Measurements from ENCODE around the gene ZNF793. TPM values are rescaled to one million over a fixed set of nuclear protein-coding genes. Genes with fewer than 3 reads are reported as not detected.
A peak's percentile ranks its signal among the peaks of the same experiment; 100 is the strongest.

ZNF793 gene
- total RNA-seq: 1 to 10 TPM; 3.9 to 4.8 TPM

DNA sequence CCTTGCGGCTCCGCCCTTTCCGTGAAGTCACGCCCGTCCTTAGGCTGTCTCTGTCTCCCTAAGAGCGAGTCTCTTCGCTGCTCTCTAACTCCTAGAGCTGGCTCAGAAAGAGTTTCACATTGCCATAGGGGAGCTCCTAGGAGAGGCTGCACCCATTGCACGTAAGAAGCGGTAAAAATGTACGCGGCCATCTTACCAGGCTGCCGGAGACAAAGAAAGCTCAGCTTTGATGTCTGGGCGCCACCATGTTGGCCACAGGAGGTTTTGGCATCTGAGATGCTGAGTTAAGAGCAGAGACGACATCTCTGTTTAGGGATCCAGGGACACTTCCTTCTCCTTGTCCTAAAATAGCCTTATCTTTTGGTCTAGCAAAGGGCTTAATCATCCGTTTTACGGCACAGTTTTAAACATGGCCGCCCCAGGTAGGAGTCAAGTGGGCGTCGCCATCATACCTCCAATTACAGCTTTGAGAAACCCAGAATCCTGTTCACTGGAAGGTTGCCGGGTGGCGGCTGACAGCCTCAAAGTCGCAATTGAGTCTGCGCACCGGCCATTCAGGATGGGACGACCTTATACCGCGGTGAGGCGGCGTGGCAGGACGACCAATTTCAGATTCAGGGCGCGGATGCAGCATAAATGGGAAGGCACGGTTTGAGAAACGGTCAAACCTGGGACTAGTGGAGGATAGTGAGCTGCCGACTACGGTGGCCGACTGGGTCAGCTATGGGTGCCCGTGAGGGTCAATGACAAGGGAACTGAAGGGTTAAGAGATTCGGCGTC is at the start of gene ZNF793:
Gene ZNF793, plus strand, starts transcription at position 553 of the 780 bp plus-strand sequence. CDS start 16,501 bp downstream, outside the sequence.
- Mint-ChIP-seq H3K9me3 (peaks cover 31% of the 10 kb centered on the region), H3K27ac (no peak within 1 kb of the TSS), H3K4me1 (no peaks in the 10 kb centered on the region), H3K36me3 (peaks cover 58% of the 10 kb centered on the region), H3K4me3 (no peak within 1 kb of the TSS), H3K27me3 (no peaks in the 10 kb centered on the region)
- DNase-seq: peak; percentile 79

DNA sequence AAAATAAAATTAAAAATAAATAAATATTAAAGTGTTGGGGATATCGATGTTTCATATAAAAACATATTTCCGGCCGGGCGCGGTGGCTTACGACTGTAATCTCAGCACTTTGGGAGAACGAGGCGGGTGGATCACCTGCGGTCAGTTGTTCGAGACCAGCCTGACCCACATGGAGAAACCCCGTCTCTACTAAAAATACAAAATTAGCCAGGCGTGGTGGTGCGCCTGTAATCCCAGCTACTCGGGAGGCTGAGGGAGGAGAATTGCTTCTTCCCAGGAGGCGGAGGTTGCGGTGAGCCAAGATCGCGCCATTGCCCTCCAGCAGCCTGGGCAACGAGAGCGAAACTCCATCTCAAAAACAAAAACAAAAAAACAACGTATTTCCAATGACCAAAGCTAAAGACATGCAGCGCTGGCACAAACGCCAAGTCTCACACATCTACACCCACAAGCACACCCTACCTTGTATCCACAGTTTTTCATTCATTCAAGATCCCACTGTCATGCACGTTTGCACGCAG is 40.4 kb upstream of the ZNF793 start:
- peak overlapping the region; percentile 98 for H3K4me3 Mint-ChIP-seq
- H3K27me3 Mint-ChIP-seq: no peaks in the 10 kb centered on the region
- peaks cover 43% of the 10 kb centered on the region for H3K36me3 Mint-ChIP-seq
- peak overlapping the region; percentile 96 for H3K27ac Mint-ChIP-seq
- no peak for DNase-seq
- H3K9me3 Mint-ChIP-seq: peaks cover 22% of the 10 kb centered on the region
- peaks cover 18% of the 10 kb centered on the region for H3K4me1 Mint-ChIP-seq

DNA sequence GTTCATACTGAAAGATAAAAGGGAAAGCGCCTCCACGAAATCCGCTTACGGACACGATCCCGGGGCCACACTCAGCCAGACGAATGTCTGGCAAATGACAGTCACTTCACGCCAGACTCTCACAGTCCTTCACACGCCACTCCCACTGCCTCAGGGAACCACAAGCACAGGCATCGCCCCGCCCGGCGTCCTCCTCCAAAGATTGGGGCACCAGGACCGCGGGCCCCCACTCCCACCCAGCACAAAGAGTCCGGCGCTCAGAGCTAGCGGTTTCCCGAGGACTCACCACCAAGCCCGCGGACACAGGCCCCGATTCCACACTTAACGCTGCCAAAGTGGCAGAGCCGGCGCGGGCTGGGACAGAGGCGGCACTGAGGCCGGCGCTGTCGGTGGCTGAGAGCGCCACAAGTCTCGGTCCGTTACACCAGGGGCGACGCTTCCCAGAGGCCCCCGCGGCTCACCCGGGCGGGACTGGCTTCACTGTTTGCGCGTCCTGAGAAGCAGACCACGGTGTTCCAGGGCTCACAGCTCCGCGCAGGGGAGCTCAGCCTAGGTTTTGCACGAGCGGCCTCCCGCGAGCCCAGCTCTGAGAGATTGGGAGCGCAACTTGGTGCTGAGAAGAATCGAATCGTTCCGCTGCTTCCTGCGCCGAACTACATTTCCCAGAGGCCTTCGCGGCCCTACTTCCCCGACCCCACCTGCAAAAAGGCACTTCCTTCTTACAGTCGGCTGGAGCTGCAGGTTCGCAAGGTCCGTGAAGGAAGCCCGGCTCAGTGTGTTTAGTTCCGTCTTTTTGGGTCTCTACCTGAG is 39.7 kb upstream of the ZNF793 start, which contains the start of gene ZNF569:
Gene ZNF569, minus strand, starts transcription at position 647 of the 810 bp plus-strand sequence. CDS start 22,523 bp downstream, outside the sequence.
- Mint-ChIP-seq H3K27me3 (no peaks in the 10 kb centered on the region), H3K9me3 (peaks cover 22% of the 10 kb centered on the region), H3K4me3 (peak within 1 kb of the TSS; percentile 98), H3K27ac (peak within 1 kb of the TSS; percentile 96), H3K4me1 (peaks cover 18% of the 10 kb centered on the region), H3K36me3 (peaks cover 43% of the 10 kb centered on the region)
- DNase-seq: peak; percentile 85

DNA sequence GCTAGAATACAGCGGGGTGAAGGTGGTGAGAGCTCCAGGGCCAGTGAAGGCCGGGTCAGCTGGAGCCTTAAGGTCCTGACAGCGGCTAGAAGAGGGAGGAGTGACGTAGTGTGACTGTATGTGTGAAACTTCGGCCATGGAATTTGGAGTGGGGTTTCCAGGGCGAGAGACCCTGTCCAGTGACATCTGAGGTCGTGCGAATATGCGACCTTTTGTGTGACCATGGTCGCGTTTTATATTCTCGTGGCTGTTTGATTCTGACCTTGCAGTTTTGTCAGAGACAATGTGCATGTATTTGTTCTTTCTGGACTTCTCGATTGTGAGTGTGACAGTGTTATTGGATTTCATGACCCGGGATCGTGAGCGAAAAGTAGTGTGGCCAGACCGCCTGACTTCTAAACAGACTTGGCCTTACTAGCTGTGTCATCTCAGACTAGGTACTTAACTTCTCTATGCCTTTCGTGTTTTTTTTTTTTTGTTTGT is 39.1 kb upstream of the ZNF793 start:
- peak overlapping the region; percentile 98 for H3K4me3 Mint-ChIP-seq
- peak overlapping the region; percentile 96 for H3K27ac Mint-ChIP-seq
- peaks cover 43% of the 10 kb centered on the region for H3K36me3 Mint-ChIP-seq
- peaks cover 22% of the 10 kb centered on the region for H3K9me3 Mint-ChIP-seq
- H3K27me3 Mint-ChIP-seq: no peaks in the 10 kb centered on the region
- H3K4me1 Mint-ChIP-seq: peaks cover 18% of the 10 kb centered on the region
- DNase-seq: no peak

DNA sequence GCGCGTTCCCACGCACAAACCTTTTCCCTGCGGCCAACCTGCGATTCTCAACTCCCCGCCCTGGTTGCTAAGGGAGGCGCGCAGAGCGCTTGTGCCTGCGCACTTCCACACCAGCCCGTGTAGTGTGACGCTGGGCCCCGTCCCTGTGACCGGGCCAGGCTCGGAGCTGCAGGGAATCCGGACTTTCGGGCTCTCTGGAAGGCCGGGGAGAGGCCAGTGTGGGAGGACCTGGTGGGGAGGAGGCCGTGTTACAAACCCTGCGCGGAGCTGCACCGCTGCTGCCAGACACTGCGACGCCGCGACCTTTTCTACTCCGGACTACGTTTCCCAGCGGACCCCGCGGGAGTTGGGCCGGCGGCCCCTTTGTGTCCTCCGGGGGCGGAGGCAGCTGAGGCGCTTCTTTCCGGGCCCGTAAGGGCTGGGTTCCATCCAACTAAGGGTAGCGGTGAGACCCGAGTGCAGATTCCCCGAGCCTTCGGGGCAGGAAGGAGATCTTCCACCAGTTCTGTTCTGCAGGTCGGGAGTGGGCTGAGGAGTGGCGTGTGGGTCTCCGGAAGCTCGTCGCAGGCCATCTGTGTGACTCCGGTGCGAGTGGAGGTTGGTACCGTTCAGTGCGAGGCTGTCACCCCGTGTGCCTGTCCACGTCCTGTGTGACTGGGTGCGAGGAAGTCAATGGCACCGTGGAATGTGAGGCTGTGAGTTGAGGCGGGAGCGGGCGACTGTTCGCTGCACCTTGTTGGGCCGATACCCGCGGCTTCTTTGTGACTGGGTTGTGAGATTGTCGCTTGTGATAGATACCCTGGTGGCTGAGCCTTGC is 37.6 kb upstream of the ZNF793 start, which contains the start of gene ZNF570:
Gene ZNF570, plus strand, starts transcription at position 396 of the 817 bp plus-strand sequence. CDS start 999 bp downstream, outside the sequence.
- Mint-ChIP-seq H3K4me1 (peaks cover 18% of the 10 kb centered on the region), H3K9me3 (peaks cover 22% of the 10 kb centered on the region), H3K27ac (peak within 1 kb of the TSS; percentile 96), H3K27me3 (no peaks in the 10 kb centered on the region), H3K36me3 (peaks cover 40% of the 10 kb centered on the region), H3K4me3 (peak within 1 kb of the TSS; percentile 98)
- DNase-seq: peak; percentile 91

DNA sequence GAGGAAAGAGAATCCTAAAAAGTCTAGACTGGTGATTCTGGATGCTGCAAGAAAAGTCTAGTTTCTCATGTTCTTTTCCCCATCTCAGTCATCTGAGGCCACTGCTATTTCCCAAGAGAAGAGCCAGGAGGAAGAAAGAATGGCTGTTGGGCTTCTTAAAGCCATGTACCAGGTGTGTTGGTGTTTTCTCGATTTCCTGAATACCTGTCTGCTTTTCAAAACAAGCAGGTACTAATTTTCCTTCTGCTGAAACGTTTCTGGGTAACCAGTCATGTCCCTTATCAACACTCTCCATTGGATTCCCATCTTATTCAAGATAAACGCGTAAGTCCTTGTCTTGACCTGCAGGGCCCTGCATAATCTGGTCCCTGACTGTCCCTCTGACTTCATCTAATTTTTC is 36.5 kb upstream of the ZNF793 start:
- no peaks in the 10 kb centered on the region for H3K27me3 Mint-ChIP-seq
- peaks cover 15% of the 10 kb centered on the region for H3K9me3 Mint-ChIP-seq
- peak overlapping the region; percentile 95 for H3K27ac Mint-ChIP-seq
- DNase-seq: no peak
- peak overlapping the region; percentile 98 for H3K4me3 Mint-ChIP-seq
- peaks cover 18% of the 10 kb centered on the region for H3K4me1 Mint-ChIP-seq
- H3K36me3 Mint-ChIP-seq: peaks cover 39% of the 10 kb centered on the region

DNA sequence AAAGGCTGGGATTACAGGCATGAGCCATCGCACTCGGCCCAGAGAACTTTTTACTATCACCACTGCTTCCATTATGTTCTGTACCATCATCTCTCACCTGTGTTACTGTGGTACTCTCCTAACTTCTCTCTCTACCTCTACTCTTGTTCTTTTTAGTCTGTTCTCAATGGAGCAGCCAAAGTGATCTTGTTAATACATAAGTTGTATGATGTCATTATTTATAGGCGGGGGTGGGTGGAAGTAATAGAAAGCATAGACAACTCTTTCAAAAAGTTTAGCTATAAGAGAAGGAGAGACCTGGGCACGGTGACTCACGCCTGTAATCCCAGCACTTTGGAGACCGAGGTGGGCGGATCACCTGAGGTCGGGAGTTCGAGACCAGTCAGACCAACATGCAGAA is 34.6 kb upstream of the ZNF793 start:
- no peak for DNase-seq
- Mint-ChIP-seq H3K27me3 (no peaks in the 10 kb centered on the region), H3K4me3 (no peak overlapping the region), H3K36me3 (peaks cover 47% of the 10 kb centered on the region), H3K9me3 (peaks cover 25% of the 10 kb centered on the region), H3K27ac (no peak overlapping the region), H3K4me1 (peaks cover 11% of the 10 kb centered on the region)

DNA sequence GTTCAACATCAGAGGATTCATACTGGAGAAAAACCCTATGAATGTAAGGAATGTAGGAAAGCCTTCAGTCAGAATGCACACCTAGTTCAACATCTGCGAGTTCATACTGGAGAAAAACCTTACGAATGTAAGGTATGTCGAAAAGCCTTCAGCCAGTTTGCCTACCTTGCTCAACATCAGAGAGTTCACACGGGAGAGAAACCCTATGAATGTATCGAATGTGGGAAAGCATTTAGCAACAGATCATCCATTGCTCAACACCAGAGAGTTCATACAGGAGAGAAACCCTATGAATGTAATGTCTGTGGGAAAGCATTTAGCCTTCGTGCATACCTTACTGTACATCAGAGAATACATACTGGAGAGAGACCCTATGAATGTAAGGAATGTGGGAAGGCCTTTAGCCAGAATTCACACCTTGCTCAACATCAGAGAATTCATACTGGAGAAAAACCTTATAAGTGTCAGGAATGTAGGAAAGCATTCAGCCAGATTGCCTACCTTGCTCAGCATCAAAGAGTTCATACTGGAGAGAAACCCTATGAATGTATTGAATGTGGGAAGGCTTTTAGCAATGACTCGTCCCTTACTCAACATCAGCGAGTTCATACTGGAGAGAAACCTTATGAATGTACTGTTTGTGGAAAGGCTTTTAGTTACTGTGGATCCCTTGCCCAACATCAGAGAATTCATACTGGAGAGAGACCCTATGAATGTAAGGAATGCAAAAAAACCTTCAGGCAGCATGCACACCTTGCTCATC is 22.2 kb upstream of the ZNF793 start:
- peaks cover 57% of the 10 kb centered on the region for H3K9me3 Mint-ChIP-seq
- no peak overlapping the region for H3K4me3 Mint-ChIP-seq
- no peak overlapping the region for H3K27ac Mint-ChIP-seq
- peaks cover 66% of the 10 kb centered on the region for H3K36me3 Mint-ChIP-seq
- no peaks in the 10 kb centered on the region for H3K27me3 Mint-ChIP-seq
- no peak for DNase-seq
- no peaks in the 10 kb centered on the region for H3K4me1 Mint-ChIP-seq

DNA sequence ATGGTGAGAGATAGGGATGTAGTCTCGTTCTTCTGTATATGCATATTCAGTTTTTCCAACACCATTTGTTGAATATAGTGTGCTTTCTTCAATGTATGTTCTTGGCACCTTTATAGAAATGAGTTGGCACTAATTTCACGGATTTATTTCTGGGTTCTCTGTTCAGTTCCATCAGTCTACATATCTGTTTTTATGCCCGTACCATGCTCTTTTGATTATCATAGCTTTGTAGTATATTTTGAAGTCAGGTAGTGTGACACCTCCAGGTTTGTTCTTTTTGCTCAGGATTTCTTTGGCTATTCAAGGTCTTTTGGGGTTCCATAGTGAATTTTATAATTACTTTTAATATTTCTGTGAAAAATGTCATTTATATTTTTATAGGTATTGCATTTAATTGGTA is 14.5 kb upstream of the ZNF793 start:
- no peak overlapping the region for H3K4me3 Mint-ChIP-seq
- no peak overlapping the region for H3K27ac Mint-ChIP-seq
- no peaks in the 10 kb centered on the region for H3K4me1 Mint-ChIP-seq
- H3K36me3 Mint-ChIP-seq: peaks cover 15% of the 10 kb centered on the region
- no peak for DNase-seq
- H3K9me3 Mint-ChIP-seq: peaks cover 45% of the 10 kb centered on the region
- H3K27me3 Mint-ChIP-seq: no peaks in the 10 kb centered on the region

DNA sequence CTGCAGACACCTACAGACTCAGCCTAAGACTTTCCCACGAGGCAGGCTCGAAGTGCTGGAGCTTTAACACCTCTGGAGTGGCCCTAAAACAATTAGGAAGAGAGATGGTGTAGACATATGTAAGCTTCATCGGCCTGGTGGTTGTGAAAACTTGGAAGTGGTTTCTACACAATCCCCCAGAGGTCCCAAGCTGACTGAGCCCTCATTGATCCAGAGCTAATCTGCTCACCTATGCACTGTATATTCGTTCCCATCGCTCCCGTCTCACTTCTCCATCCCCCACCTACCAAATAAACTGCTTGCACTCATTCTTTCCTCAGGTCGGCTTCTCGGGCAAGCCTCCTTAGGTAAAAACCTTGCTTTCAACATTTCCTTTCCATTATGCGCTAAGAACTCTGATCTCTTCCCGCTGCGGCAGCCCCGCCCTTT is 767 bp upstream of the ZNF793 start:
- peaks cover 52% of the 10 kb centered on the region for H3K36me3 Mint-ChIP-seq
- no peaks in the 10 kb centered on the region for H3K4me1 Mint-ChIP-seq
- H3K27ac Mint-ChIP-seq: no peak overlapping the region
- H3K9me3 Mint-ChIP-seq: peaks cover 31% of the 10 kb centered on the region
- no peak overlapping the region for H3K4me3 Mint-ChIP-seq
- H3K27me3 Mint-ChIP-seq: no peaks in the 10 kb centered on the region
- no peak for DNase-seq

DNA sequence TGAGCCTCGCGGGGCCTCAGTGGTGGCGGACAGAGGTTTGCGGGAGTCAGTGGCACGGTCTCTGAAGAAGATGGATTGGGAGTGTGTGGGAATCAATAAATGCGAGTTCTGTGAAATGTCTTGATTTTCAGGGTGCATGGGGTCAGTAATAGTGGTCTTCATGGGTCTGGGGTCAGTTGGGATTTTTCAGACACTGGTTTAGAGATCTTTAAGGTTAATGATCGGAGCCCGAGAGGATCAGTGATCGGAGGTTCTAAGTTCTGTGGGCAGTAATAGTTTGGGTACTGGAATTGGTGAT is 377 bp downstream of the ZNF793 start:
- Mint-ChIP-seq H3K27ac (no peak overlapping the region), H3K27me3 (no peaks in the 10 kb centered on the region)

DNA sequence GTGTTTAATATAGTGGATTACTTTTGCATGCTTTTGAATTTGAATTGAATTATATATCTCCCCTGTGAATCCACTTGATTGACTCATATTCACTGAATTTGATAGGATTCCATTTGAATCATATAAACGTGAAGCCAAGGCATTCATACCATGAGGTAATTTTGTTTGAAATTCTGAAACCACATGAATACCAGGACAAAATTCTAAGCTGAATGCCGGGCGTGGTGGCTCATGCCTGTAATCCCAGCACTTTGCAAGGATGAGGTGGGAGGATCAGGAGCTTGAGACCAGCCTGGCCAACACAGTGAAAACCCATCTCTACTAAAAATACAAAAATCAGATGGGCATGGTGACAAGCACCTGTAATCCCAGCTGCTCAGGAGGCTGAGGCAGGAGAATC is 4.4 kb downstream of the ZNF793 start:
- no peak overlapping the region for H3K4me3 Mint-ChIP-seq
- H3K4me1 Mint-ChIP-seq: no peaks in the 10 kb centered on the region
- H3K27ac Mint-ChIP-seq: no peak overlapping the region
- no peak for DNase-seq
- no peaks in the 10 kb centered on the region for H3K27me3 Mint-ChIP-seq
- H3K36me3 Mint-ChIP-seq: peaks cover 70% of the 10 kb centered on the region
- H3K9me3 Mint-ChIP-seq: peaks cover 40% of the 10 kb centered on the region

More for the DNA sequence above, 377 bp downstream of the ZNF793 start:
- H3K4me1 Mint-ChIP-seq: no peaks in the 10 kb centered on the region
- H3K9me3 Mint-ChIP-seq: peaks cover 29% of the 10 kb centered on the region
- no peak overlapping the region for H3K4me3 Mint-ChIP-seq
- peaks cover 58% of the 10 kb centered on the region for H3K36me3 Mint-ChIP-seq
- DNase-seq: no peak

DNA sequence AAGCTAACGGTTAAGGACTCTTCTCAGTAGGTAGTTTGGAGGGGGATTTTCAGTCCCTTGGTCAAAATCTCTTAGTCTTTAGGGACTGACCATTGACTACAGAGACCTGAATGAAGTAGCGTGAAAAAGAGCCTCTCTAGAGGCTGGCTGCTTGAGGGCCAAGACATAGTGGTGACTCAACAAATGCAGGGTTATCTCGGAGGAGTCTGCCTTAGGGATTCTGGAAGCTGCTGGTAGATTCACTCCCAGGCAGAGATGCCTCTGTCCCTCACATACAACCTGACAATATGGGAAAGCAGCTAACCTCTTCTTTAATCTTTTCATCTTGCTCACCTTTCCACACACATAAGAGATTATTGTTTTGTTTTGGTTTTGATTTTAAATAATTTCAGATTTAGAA is 5.1 kb downstream of the ZNF793 start:
- no peak overlapping the region for H3K4me3 Mint-ChIP-seq
- H3K27ac Mint-ChIP-seq: no peak overlapping the region
- no peak for DNase-seq
- no peaks in the 10 kb centered on the region for H3K27me3 Mint-ChIP-seq
- peaks cover 43% of the 10 kb centered on the region for H3K9me3 Mint-ChIP-seq
- H3K36me3 Mint-ChIP-seq: peaks cover 77% of the 10 kb centered on the region
- no peaks in the 10 kb centered on the region for H3K4me1 Mint-ChIP-seq

DNA sequence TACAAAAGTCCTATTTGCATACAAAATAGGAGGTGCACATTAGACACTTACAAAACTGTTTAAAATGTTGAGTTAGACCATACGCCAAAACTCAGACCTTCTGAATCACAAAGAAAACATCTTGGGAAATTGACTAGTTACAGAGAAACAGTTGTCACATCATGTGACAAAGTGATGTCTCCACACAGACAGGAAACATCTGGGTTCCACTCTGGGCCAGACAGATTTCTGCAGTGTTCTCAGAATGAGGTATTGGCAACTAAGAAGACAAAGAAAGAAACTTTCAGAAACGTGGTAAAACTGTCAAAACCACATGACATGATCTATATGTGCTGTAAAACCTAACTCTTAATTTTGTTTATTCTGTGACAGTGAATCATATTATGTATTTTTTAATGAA is 6.7 kb downstream of the ZNF793 start:
- no peak for DNase-seq
- Mint-ChIP-seq H3K36me3 (peaks cover 90% of the 10 kb centered on the region), H3K4me3 (no peak overlapping the region), H3K27ac (no peak overlapping the region), H3K4me1 (no peaks in the 10 kb centered on the region), H3K27me3 (no peaks in the 10 kb centered on the region), H3K9me3 (peaks cover 45% of the 10 kb centered on the region)
